Activated naive CD4-positive, alpha-beta T cell treated with anti-CD3 and anti-CD28 coated beads, Interleukin-2, amount 10 ng/mL, durations not matched to agents 5 hours and 36 hours (primary cell): ENCODE results near the gene TLR1. TPM values are rescaled to one million over a fixed set of nuclear protein-coding genes. Genes with fewer than 3 reads are reported as not detected.

Experiments
- total RNA-seq, 2 experiments: library from RNA; stranded (reverse); gene quantifications; one replicate each; pipeline ENCODE4 v1.2.3, GENCODE V29; 2021

The TLR1 gene
- 10 to 100 TPM; 45.5 to 46.3 TPM for total RNA-seq

GRCh38 chr4:38804654-38805295, at the start of gene TLR1:
Gene TLR1 (minus strand): TSS chr4:38804791. CDS start chr4:38798831, 5,960 bp downstream.

DNA sequence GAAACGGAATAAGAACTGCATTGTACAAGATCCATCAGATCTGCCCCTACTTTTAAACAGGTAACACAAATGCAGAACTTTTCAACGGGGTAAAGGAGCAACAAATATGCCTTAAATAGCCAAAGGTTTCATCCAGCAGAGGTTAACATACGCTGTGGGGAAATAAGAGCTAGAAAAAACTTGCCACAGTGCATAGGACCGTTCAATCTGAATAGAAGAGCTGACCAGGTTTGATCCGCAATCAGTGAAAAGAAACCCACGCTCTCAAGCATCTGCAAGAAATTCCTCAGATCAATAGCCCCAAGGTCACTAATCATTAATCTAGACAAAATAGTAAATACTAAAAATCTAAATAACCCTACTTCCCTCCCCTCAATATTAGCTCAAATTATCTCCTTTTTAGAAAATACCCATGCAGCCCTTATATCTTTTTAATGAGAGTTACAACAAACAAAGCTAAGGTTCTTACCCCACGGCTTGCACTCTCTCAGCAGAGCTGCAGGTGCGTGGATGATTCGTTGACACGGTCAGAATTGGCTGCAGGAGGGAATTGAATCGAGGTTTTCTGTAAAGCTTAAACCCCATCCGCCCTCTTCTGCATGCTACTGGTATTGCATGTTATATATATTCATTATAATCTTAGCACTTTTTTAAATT, 22.0 kb downstream of the TLR1 start, which contains the start of gene TLR10:
TSS of gene TLR10 (minus strand) at position 539 of the 657 bp plus-strand sequence. CDS start 7,400 bp downstream, outside the sequence.

Other genes starting within 250 kb of the TLR1 start
- 10 to 100 TPM; 55.8 to 55.9 TPM for gene KLF3, start 140.6 kb downstream of the TLR1 start, total RNA-seq
- gene TLR10, start 21.8 kb downstream of the TLR1 start, total RNA-seq = under 1 TPM; 0.15 to 0.19 TPM
- gene TLR6, start 52.0 kb upstream of the TLR1 start, total RNA-seq = 1 to 10 TPM; 6.4 to 6.6 TPM
- gene FAM114A1, start 63.0 kb upstream of the TLR1 start, total RNA-seq = 1 to 10 TPM; 1.6 TPM
- 10 to 100 TPM; 27.0 to 27.9 TPM for gene TMEM156, start 227.6 kb upstream of the TLR1 start, total RNA-seq